SK-N-SH (cell line): ENCODE data around the gene CEP95. TPM values are rescaled to one million over a fixed set of nuclear protein-coding genes. Genes with fewer than 3 reads are reported as not detected.

ENCODE experiments used
- CTCF ChIP-seq: fragments of 200-600 bp; sonication (generic); IDR thresholded peaks from 2 replicates; pipeline ENCODE4 v1.6.1; 2017; ENCODE audit warnings: antibody characterized with exemption, mild to moderate bottlenecking, moderate library complexity
- GABPA ChIP-seq: IDR thresholded peaks from 2 replicates; pipeline ENCODE4 v1.4.0; 2012; ENCODE audit warnings: low read depth, mild to moderate bottlenecking
- JUND ChIP-seq: IDR thresholded peaks from 2 replicates; pipeline ENCODE4 v1.4.0; 2012
- MXI1 ChIP-seq: IDR thresholded peaks from 2 replicates; pipeline ENCODE4 v1.6.1; 2012; ENCODE audit warnings: mild to moderate bottlenecking, low read depth, low read length, improper control_type of control experiment
- NRF1 ChIP-seq: IDR thresholded peaks from 2 replicates; pipeline ENCODE4 v1.6.1; 2012; ENCODE audit warnings: low read depth, mild to moderate bottlenecking, low read length
- POLR2AphosphoS5 ChIP-seq: IDR thresholded peaks from 2 replicates; pipeline ENCODE4 v1.6.1; 2012; ENCODE audit warnings: low read depth, low read length
- RAD21 ChIP-seq: IDR thresholded peaks from 2 replicates; pipeline ENCODE4 v1.6.1; 2012; ENCODE audit warnings: mild to moderate bottlenecking, low read length
- RCOR1 ChIP-seq: fragments of 150-350 bp; IDR thresholded peaks from 2 replicates; pipeline ENCODE4 v1.6.1; 2017; ENCODE audit warnings: antibody characterized with exemption, low read length
- REST ChIP-seq: IDR thresholded peaks from 2 replicates; pipeline ENCODE4 v1.6.1; 2012; ENCODE audit warnings: mild to moderate bottlenecking, low read depth, low read length, moderate library complexity
- TAF1 ChIP-seq: IDR thresholded peaks from 2 replicates; pipeline ENCODE4 v1.6.1; 2012; ENCODE audit warnings: low read depth, mild to moderate bottlenecking, low read length, moderate library complexity, borderline replicate concordance
- USF1 ChIP-seq: IDR thresholded peaks from 2 replicates; pipeline ENCODE4 v1.4.0; 2012; ENCODE audit warnings: low read depth, borderline replicate concordance
- USF2 ChIP-seq: fragments of 150-350 bp; IDR thresholded peaks from 2 replicates; pipeline ENCODE4 v1.6.1; 2017; ENCODE audit warnings: antibody characterized with exemption, low read length, low read depth, borderline replicate concordance
- polyA plus RNA-seq, 3 experiments: library from polyadenylated mRNA; depleted of rRNA; stranded (reverse); fragments of >200 nt; gene quantifications; 2 replicates each; pipeline ENCODE4 v1.2.3, GENCODE V29; 2012

CEP95 gene
- polyA plus RNA-seq, 1 of the 3 experiments (the other 2 are of a cell fraction), result 30.8 TPM

GRCh38 chr17:64496786-64497564, 9.8 kb upstream of the CEP95 start, which contains the start of gene POLG2 (continued):
- TF ChIP-seq JUND (peak; percentile 50; the same call in 1 of the 2 replicates), NRF1 (peak; percentile 96), REST (peak; percentile 48; the same call in 1 of the 2 replicates), RAD21 (peak; percentile 43), RCOR1 (peak; percentile 10; the same call in 1 of the 2 replicates), TAF1 (peak; percentile 91), CTCF (peak; percentile 74), GABPA (peak; percentile 84), USF2 (no peak), MXI1 (peak; percentile 98), USF1 (no peak), POLR2AphosphoS5 (peak; percentile 98)
